SK-N-SH (cell line): ENCODE results near the gene TCF23. TPM values are rescaled to one million over a fixed set of nuclear protein-coding genes. Genes with fewer than 3 reads are reported as not detected.
"Not testable (repeated sequence)": the region's sequence is repeated elsewhere in the genome, so short reads cannot be mapped to it uniquely, and the experiment has no call there.

Experiments
- CTCF ChIA-PET: fragments of 300-600, 350-600 bp; formaldehyde crosslinking; extraction: SDS; loops from one replicate; lab custom pipeline; 2021; lab: Yijun Ruan, JAX
- POLR2A ChIA-PET: fragments of 350-600 bp; sonication (Branson Sonifier 250); formaldehyde crosslinking; extraction: SDS; loops from one replicate; lab custom pipeline; 2020; ENCODE audit warnings: antibody characterized with exemption, inconsistent platforms; lab: Yijun Ruan, JAX
- DNase-seq: peaks from one replicate; pipeline ENCODE4 v3.0.0; 2012
- H2AFZ ChIP-seq: fragments of 200-600 bp; sonication (generic); 2 replicates; pipeline ENCODE4 v1.8.1; 2016; ENCODE audit warnings: antibody characterized with exemption, mild to moderate bottlenecking, low read depth
- H3F3A ChIP-seq: fragments of 200-600 bp; sonication (generic); replicated peaks from 2 replicates; pipeline ENCODE3; 2016; ENCODE audit warnings: antibody characterized with exemption, mild to moderate bottlenecking; ENCODE audit not compliant: insufficient read depth
- H3K27ac ChIP-seq, 2 experiments: fragments of 200-500 bp in 1 of 2; fragments of 200-600 bp in 1 of 2; sonication (Bioruptor generic) in 1 of 2; sonication (generic), shearing (Covaris generic) in 1 of 2; 2 replicates each; pipeline versions ENCODE4 v1.5.1 to v1.6.1; 2014 to 2016; ENCODE audit warnings: low read depth in 2 of 2, inconsistent platforms in 1 of 2, low read length in 1 of 2, mild to moderate bottlenecking in 1 of 2, mixed read lengths in 1 of 2
- H3K27me3 ChIP-seq: fragments of 200-600 bp; sonication (generic), shearing (Covaris generic); 2 replicates; pipeline ENCODE4 v1.6.1; 2016; ENCODE audit warnings: mixed run types; ENCODE audit not compliant: insufficient read depth
- H3K36me3 ChIP-seq, 2 experiments: fragments of 200-500 bp in 1 of 2; fragments of 200-600 bp in 1 of 2; sonication (Bioruptor generic) in 1 of 2; sonication (generic) in 1 of 2; replicated peaks in 1 of 2; 2 replicates each; pipeline versions ENCODE3 to v1.5.1; 2014 to 2016; ENCODE audit warnings: low read length in 1 of 2, mild to moderate bottlenecking in 1 of 2; ENCODE audit not compliant: insufficient read depth in 2 of 2, control insufficient read depth in 1 of 2
- H3K4me1 ChIP-seq, 2 experiments: fragments of 200-500 bp in 1 of 2; fragments of 200-600 bp in 1 of 2; sonication (Bioruptor generic) in 1 of 2; sonication (generic), shearing (Covaris generic) in 1 of 2; 2 replicates each; pipeline versions ENCODE4 v1.5.1 to v1.6.1; 2014 to 2016; ENCODE audit warnings: low read depth in 1 of 2, low read length in 1 of 2, mixed run types in 1 of 2; ENCODE audit not compliant: insufficient read depth in 2 of 2, control insufficient read depth in 1 of 2
- H3K4me2 ChIP-seq: fragments of 200-600 bp; sonication (generic), shearing (Covaris generic); 2 replicates; pipeline ENCODE4 v1.6.1; 2017; ENCODE audit warnings: mixed run types
- H3K4me3 ChIP-seq, 2 experiments: fragments of 200-500 bp in 1 of 2; fragments of 200-600 bp in 1 of 2; sonication (Bioruptor generic) in 1 of 2; sonication (generic), shearing (Covaris generic) in 1 of 2; 2 replicates each; pipeline versions ENCODE4 v1.5.1 to v1.8.1; 2014 to 2016; ENCODE audit warnings: low read depth in 2 of 2, inconsistent platforms in 1 of 2, low read length in 1 of 2, mild to moderate bottlenecking in 1 of 2, mixed read lengths in 1 of 2, moderate library complexity in 1 of 2
- H3K79me2 ChIP-seq: fragments of 200-600 bp; sonication (generic); 2 replicates; pipeline ENCODE4 v1.8.1; 2017; ENCODE audit warnings: mild to moderate bottlenecking; ENCODE audit not compliant: insufficient read depth
- H3K9ac ChIP-seq: fragments of 200-600 bp; sonication (generic); 2 replicates; pipeline ENCODE4 v1.6.1; 2017; ENCODE audit warnings: mixed run types
- H3K9me2 ChIP-seq: fragments of 200-600 bp; sonication (generic); 2 replicates; pipeline ENCODE4 v1.6.1; 2017; ENCODE audit warnings: mixed run types
- H3K9me3 ChIP-seq: fragments of 200-600 bp; sonication (generic); 2 replicates; pipeline ENCODE4 v1.6.1; 2017; ENCODE audit warnings: mixed run types, mild to moderate bottlenecking, moderate library complexity
- H4K20me1 ChIP-seq: fragments of 200-600 bp; sonication (generic); 2 replicates; pipeline ENCODE4 v1.6.1; 2017; ENCODE audit warnings: mild to moderate bottlenecking, mixed run types; ENCODE audit not compliant: insufficient read depth
- ELF1 ChIP-seq: IDR thresholded peaks from 2 replicates; pipeline ENCODE4 v1.4.0; 2012
- FOSL2 ChIP-seq: IDR thresholded peaks from 2 replicates; pipeline ENCODE4 v1.4.0; 2012; ENCODE audit warnings: low read depth, mild to moderate bottlenecking, moderate library complexity, borderline replicate concordance
- FOXJ3 ChIP-seq: sonication (generic); formaldehyde crosslinking; IDR thresholded peaks from 2 replicates; pipeline ENCODE4 v1.5.1; 2020; ENCODE audit warnings: mild to moderate bottlenecking, missing genetic modification reagents
- FOXM1 ChIP-seq: IDR thresholded peaks from 2 replicates; pipeline ENCODE4 v1.4.0; 2012; ENCODE audit warnings: low read depth, mild to moderate bottlenecking
- JUND ChIP-seq: IDR thresholded peaks from 2 replicates; pipeline ENCODE4 v1.4.0; 2012
- MXI1 ChIP-seq: IDR thresholded peaks from 2 replicates; pipeline ENCODE4 v1.6.1; 2012; ENCODE audit warnings: mild to moderate bottlenecking, low read depth, low read length, improper control_type of control experiment
- POLR2AphosphoS5 ChIP-seq: IDR thresholded peaks from 2 replicates; pipeline ENCODE4 v1.6.1; 2012; ENCODE audit warnings: low read depth, low read length
- SIN3A ChIP-seq: IDR thresholded peaks from 2 replicates; pipeline ENCODE4 v1.6.1; 2012; ENCODE audit warnings: low read depth, mild to moderate bottlenecking, low read length, moderate library complexity, borderline replicate concordance
- TCF12 ChIP-seq: IDR thresholded peaks from 2 replicates; pipeline ENCODE4 v1.4.0; 2012
- WGBS: methylation state at CpG from one replicate; pipeline ENCODE4 v1.1.6; 2017; ENCODE audit warnings: low lambda C conversion rate; 5-methylcytosine and 5-hydroxymethylcytosine counted together
- polyA plus RNA-seq, 3 experiments: library from polyadenylated mRNA; depleted of rRNA; stranded (reverse); fragments of >200 nt; gene quantifications; 2 replicates each; pipeline ENCODE4 v1.2.3, GENCODE V29; 2012
- TF ChIP-seq, protein P1 (sequence below): IDR thresholded peaks from 2 replicates; pipeline ENCODE4; 2012
- TF ChIP-seq, protein P2 (sequence below): fragments of 150-350 bp; IDR thresholded peaks from 2 replicates; pipeline ENCODE4 v1.6.1; 2016; ENCODE audit warnings: mild to moderate bottlenecking, low read depth, low read length
- TF ChIP-seq, protein P3 (sequence below): IDR thresholded peaks from 2 replicates; pipeline ENCODE4 v1.4.0; 2012; ENCODE audit warnings: low read depth
- TF ChIP-seq, protein P4 (sequence below): IDR thresholded peaks from 2 replicates; pipeline ENCODE4 v1.4.0; 2012; ENCODE audit warnings: low read depth, borderline replicate concordance

Gene TCF23
- polyA plus RNA-seq, 1 of the 3 experiments (the other 2 are of a cell fraction): not detected

DNA sequence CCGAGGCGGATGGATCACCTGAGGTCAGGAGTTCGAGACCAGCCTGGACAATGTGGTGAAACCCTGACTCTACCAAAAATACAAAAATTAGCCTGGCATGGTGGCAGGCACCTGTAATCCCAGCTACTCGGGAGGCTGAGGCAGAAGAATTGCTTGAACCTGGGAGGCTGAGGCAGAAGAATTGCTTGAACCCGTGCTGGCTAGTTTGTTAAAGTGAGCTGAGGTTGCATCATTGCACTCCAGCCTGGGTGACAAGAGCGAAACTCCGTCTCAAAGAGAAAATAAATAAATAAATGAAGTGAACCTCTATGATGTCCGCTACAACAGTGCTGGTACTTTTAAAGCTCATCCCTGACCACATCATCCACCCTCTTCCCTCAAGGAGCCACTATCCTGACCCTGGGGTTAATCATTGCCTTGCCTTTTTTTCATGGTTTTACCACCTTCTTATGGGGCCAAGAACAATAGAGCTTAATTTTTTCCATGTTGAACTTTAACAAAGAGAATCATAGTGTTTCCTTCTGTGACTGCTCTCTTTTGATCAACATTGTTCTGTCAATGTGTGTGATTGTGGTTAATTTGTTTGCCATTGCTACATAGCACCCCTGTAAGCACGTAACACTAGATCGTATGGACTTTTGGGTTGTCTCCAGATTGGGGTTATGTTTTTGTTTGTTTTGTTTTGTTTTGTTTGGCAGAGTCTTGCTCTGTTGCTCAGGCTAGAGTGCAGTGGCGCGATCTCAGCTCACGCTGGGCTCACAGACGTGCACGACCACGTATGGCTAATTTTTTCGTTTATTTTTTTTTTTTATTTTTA is 45.9 kb downstream of the TCF23 start:
- no peak overlapping the region for H3K4me2 ChIP-seq
- ChIA-PET POLR2A (no interaction called here), CTCF (interaction anchor here (0.8 to 4.4 kb wide), 7 partner anchors 14 to 233 kb away, joined by 3 to 24 read pairs (median 4); no protein-coding TSS in a partner anchor)
- no peak overlapping the region for H3K4me3 ChIP-seq
- no peaks in the 10 kb centered on the region for H3K27me3 ChIP-seq
- H3K4me1 ChIP-seq: no peaks in the 10 kb centered on the region
- WGBS: 73% methylated on average over 17 of the region's 17 CpGs
- no peak for TF ChIP-seq FOXJ3
- no peak for TF ChIP-seq MXI1
- no peak for TF ChIP-seq SIN3A
- TF ChIP-seq FOXM1: no peak
- no peak for TF ChIP-seq FOSL2
- TF ChIP-seq, protein P1, sequence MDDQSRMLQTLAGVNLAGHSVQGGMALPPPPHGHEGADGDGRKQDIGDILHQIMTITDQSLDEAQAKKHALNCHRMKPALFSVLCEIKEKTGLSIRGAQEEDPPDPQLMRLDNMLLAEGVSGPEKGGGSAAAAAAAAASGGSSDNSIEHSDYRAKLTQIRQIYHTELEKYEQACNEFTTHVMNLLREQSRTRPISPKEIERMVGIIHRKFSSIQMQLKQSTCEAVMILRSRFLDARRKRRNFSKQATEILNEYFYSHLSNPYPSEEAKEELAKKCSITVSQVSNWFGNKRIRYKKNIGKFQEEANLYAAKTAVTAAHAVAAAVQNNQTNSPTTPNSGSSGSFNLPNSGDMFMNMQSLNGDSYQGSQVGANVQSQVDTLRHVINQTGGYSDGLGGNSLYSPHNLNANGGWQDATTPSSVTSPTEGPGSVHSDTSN: no peak
- no peak for TF ChIP-seq TCF12
- TF ChIP-seq ELF1: no peak
- TF ChIP-seq, protein P2, sequence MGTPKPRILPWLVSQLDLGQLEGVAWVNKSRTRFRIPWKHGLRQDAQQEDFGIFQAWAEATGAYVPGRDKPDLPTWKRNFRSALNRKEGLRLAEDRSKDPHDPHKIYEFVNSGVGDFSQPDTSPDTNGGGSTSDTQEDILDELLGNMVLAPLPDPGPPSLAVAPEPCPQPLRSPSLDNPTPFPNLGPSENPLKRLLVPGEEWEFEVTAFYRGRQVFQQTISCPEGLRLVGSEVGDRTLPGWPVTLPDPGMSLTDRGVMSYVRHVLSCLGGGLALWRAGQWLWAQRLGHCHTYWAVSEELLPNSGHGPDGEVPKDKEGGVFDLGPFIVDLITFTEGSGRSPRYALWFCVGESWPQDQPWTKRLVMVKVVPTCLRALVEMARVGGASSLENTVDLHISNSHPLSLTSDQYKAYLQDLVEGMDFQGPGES: no peak
- TF ChIP-seq POLR2AphosphoS5: no peak
- TF ChIP-seq, protein P3, sequence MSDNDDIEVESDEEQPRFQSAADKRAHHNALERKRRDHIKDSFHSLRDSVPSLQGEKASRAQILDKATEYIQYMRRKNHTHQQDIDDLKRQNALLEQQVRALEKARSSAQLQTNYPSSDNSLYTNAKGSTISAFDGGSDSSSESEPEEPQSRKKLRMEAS: no peak
- TF ChIP-seq, protein P4, sequence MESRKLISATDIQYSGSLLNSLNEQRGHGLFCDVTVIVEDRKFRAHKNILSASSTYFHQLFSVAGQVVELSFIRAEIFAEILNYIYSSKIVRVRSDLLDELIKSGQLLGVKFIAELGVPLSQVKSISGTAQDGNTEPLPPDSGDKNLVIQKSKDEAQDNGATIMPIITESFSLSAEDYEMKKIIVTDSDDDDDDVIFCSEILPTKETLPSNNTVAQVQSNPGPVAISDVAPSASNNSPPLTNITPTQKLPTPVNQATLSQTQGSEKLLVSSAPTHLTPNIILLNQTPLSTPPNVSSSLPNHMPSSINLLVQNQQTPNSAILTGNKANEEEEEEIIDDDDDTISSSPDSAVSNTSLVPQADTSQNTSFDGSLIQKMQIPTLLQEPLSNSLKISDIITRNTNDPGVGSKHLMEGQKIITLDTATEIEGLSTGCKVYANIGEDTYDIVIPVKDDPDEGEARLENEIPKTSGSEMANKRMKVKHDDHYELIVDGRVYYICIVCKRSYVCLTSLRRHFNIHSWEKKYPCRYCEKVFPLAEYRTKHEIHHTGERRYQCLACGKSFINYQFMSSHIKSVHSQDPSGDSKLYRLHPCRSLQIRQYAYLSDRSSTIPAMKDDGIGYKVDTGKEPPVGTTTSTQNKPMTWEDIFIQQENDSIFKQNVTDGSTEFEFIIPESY: no peak
- TF ChIP-seq JUND: no peak
- no peak overlapping the region for H3K9ac ChIP-seq
- H4K20me1 ChIP-seq: no peaks in the 10 kb centered on the region
- DNase-seq: no peak
- H3F3A ChIP-seq: peaks cover 4% of the 10 kb centered on the region
- no peak overlapping the region for H2AFZ ChIP-seq
- no peaks in the 10 kb centered on the region for H3K9me3 ChIP-seq
- no peaks in the 10 kb centered on the region for H3K9me2 ChIP-seq
- no peak overlapping the region for H3K27ac ChIP-seq
- no peaks in the 10 kb centered on the region for H3K79me2 ChIP-seq
- peaks cover 0 to under 1% of the 10 kb centered on the region in 2 experiments for H3K36me3 ChIP-seq

DNA sequence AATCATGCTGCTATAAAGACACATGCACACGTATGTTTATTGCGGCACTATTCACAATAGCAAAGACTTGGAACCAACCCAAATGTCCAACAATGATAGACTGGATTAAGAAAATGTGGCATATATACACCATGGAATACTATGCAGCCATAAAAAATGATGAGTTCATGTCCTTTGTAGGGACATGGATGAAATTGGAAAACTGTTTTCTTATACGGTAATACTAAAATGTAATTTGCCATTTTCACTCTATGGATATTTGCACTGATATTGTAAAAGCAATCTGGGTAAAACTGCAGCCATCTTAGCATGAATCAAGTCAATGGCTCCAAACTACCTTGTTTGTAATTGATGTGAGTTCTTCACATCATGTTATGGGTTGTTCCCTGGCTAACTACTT is 47.0 kb downstream of the TCF23 start:
- CTCF ChIA-PET: interaction anchor here (1.1 to 1.7 kb wide), 2 partner anchors 26 to 34 kb away, joined by 4 to 11 read pairs; no protein-coding TSS in a partner anchor
- H4K20me1 ChIP-seq, H3K4me3 ChIP-seq, H3K9me3 ChIP-seq, H3K79me2 ChIP-seq, H3K4me1 ChIP-seq, H2AFZ ChIP-seq, DNase-seq, H3K27ac ChIP-seq, H3K27me3 ChIP-seq, H3K36me3 ChIP-seq, H3K9ac ChIP-seq, H3K9me2 ChIP-seq, POLR2A ChIA-PET, H3K4me2 ChIP-seq, H3F3A ChIP-seq: not testable (repeated sequence)
- 94% methylated on average over 3 of the region's 3 CpGs for WGBS

DNA sequence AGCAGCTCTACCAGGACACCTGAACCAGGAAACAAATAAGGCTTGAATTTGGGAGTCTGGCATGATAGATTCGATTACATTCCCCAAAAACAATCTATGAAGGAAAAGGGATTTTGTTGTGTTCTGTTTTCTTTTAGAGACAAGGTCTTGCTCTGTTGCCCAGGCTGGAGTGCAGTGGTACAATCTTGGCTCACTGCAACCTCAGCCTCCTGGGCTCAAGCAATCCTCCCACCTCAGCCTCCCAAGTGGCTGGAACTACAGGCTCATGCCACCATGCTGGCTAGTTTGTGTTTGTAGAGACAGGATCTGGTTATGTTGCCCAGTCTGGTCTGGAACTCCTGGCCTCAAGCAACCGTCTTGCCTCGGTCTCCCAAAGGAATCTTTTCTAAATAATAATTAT is 49.3 kb downstream of the TCF23 start:
- H4K20me1 ChIP-seq, H2AFZ ChIP-seq, POLR2A ChIA-PET, H3K4me2 ChIP-seq, DNase-seq, H3K9me3 ChIP-seq, H3K9me2 ChIP-seq, H3K4me3 ChIP-seq, H3K27ac ChIP-seq, H3K27me3 ChIP-seq, H3K9ac ChIP-seq, H3F3A ChIP-seq, H3K4me1 ChIP-seq, H3K79me2 ChIP-seq: not testable (repeated sequence)
- H3K36me3 ChIP-seq: peaks cover 3 to 30% of the 10 kb centered on the region in 2 experiments
- CTCF ChIA-PET: interaction anchor here (2.2 kb wide), 1 partner anchor 99 kb away, joined by 8 read pairs; no protein-coding TSS in a partner anchor
- 85% methylated on average over 3 of the region's 3 CpGs for WGBS
